ENCODE measurements around the gene KAT8.
"Not testable (repeated sequence)": the region's sequence is repeated elsewhere in the genome, so short reads cannot be mapped to it uniquely, and the experiment has no call there.

The KAT8 gene

GRCh38 chr16:31083981-31084380, 33.5 kb upstream of the KAT8 start:
- no peak for DNase-seq (ENCODE audit: low read depth in 2 of 2)

GRCh38 chr16:31084584-31085302, 32.7 kb upstream of the KAT8 start:
- DNase-seq (ENCODE audit: low read depth in 2 of 2): no peak

GRCh38 chr16:31085411-31085810, 32.1 kb upstream of the KAT8 start:
- DNase-seq (ENCODE audit: low read depth in 2 of 2): no peak

GRCh38 chr16:31085873-31086628, 31.4 kb upstream of the KAT8 start:
- DNase-seq (ENCODE audit: low read depth in 2 of 2): no peak

GRCh38 chr16:31086629-31086906, 30.9 kb upstream of the KAT8 start:
- DNase-seq (ENCODE audit: low read depth in 2 of 2): no peak

- DNase-seq (ENCODE audit: low read depth in 2 of 2): no peak
These were observed 30.0 kb upstream of the KAT8 start for GRCh38 chr16:31087481-31087880.

- DNase-seq (ENCODE audit: low read depth in 2 of 2): no peak
These were observed 29.5 kb upstream of the KAT8 start for GRCh38 chr16:31087971-31088370.

GRCh38 chr16:31088459-31089183, 28.8 kb upstream of the KAT8 start, which contains the start of gene PRSS53:
Gene PRSS53 (minus strand): TSS chr16:31088943. CDS start chr16:31088809, 134 bp downstream.
- no peak for DNase-seq (ENCODE audit: low read depth in 2 of 2)

GRCh38 chr16:31089199-31089598, 28.3 kb upstream of the KAT8 start:
- no peak for DNase-seq (ENCODE audit: low read depth in 2 of 2)

GRCh38 chr16:31090540-31090939, 26.9 kb upstream of the KAT8 start:
- DNase-seq (ENCODE audit: low read depth in 2 of 2): no peak

- no peak for DNase-seq (ENCODE audit: low read depth in 2 of 2)
These were observed 25.1 kb upstream of the KAT8 start for GRCh38 chr16:31092330-31092729.

- DNase-seq (ENCODE audit: low read depth in 2 of 2): no peak
These were observed 24.2 kb upstream of the KAT8 start for GRCh38 chr16:31093132-31093703.

GRCh38 chr16:31094088-31094423, 23.4 kb upstream of the KAT8 start:
- no peak for DNase-seq (ENCODE audit: low read depth in 2 of 2)

- peak; percentile 86 to 91 for DNase-seq (ENCODE audit: low read depth in 2 of 2)
These were observed 22.9 kb upstream of the KAT8 start, which contains the start of gene VKORC1 for GRCh38 chr16:31094424-31095120. Gene VKORC1 (minus strand): TSS chr16:31094797. CDS start chr16:31094729, 68 bp downstream.

- no peak for DNase-seq (ENCODE audit: low read depth in 2 of 2)
These were observed 17.4 kb upstream of the KAT8 start for GRCh38 chr16:31099860-31100638.

GRCh38 chr16:31100876-31101641, 16.4 kb upstream of the KAT8 start:
- not testable (repeated sequence) for DNase-seq (ENCODE audit: low read depth in 2 of 2)

- peak; percentile 67 to 81 for DNase-seq (ENCODE audit: low read depth in 2 of 2)
These were observed 11.7 kb upstream of the KAT8 start for GRCh38 chr16:31105677-31106213.

- DNase-seq (ENCODE audit: low read depth in 2 of 2): no peak
These were observed 10.7 kb upstream of the KAT8 start for GRCh38 chr16:31106509-31107464.

GRCh38 chr16:31107465-31107867, 10.0 kb upstream of the KAT8 start:
- peak; percentile 34 to 37 for DNase-seq (ENCODE audit: low read depth in 2 of 2)
